Neural progenitor cell (in vitro differentiated cells): ENCODE data around the gene RPL10.

ENCODE experiments used
- CTCF ChIP-seq: fragments of 200-600 bp; sonication (generic); IDR thresholded peaks from 2 replicates; pipeline ENCODE4 v1.5.1; 2017; ENCODE audit warnings: antibody characterized with exemption, mild to moderate bottlenecking
- EZH2 ChIP-seq: fragments of 200-600 bp; sonication (generic); IDR thresholded peaks from 2 replicates; pipeline ENCODE4 v1.6.1; 2017; ENCODE audit warnings: antibody characterized with exemption, mild to moderate bottlenecking, moderate library complexity

GRCh38 chrX:154417157-154417556 lies 19.0 kb downstream of the RPL10 start:
- TF ChIP-seq CTCF (no peak), EZH2 (no peak)
